Measurements from ENCODE around the gene CPVL. TPM values are rescaled to one million over a fixed set of nuclear protein-coding genes. Genes with fewer than 3 reads are reported as not detected.
A peak's percentile ranks its signal among the peaks of the same experiment; 100 is the strongest.

Gene CPVL
- total and polyA plus RNA-seq, 4 donors = 16.6 to 34.8 (median 17.6) TPM

GRCh38 chr7:29044554-29044953 lies 101.8 kb downstream of the CPVL start:
- DNase-seq (peak in 2 of 3 donors; percentile 60 to 71), ATAC-seq (ENCODE audit: insufficient read depth, low FRiP score) (no peak)
- H3K36me3 ChIP-seq (ENCODE audit: control insufficient read depth in 4 of 4, insufficient read depth in 4 of 4, low read length in 4 of 4) = no peaks in the 10 kb centered on the region
- TF ChIP-seq CTCF (IDR thresholded peaks at IDR 0.05; ENCODE audit: control extremely low read depth, extremely low read depth) = no peak
- H3K4me1 ChIP-seq (ENCODE audit: control insufficient read depth in 5 of 5, insufficient read depth in 5 of 5, low read length in 5 of 5) = peaks cover 0 to 31% (median 8%) of the 10 kb centered on the region in 5 donors
- H3K9ac ChIP-seq (ENCODE audit: insufficient read depth in 1 of 2, low read length in 2 of 2) = no peak overlapping the region
- H3K4me3 ChIP-seq = no peak overlapping the region
- no peaks in the 10 kb centered on the region for H3K9me3 ChIP-seq (ENCODE audit: control insufficient read depth in 4 of 4, insufficient read depth in 3 of 4, low read length in 3 of 4)
- WGBS, 2 donors = 90 to 94% methylated on average over 5 of the region's 5 CpGs
- no peak overlapping the region for H3K27ac ChIP-seq (ENCODE audit: low read depth in 1 of 2, low read length in 1 of 2)
- no peaks in the 10 kb centered on the region for H3K27me3 ChIP-seq (ENCODE audit: control insufficient read depth in 3 of 3, insufficient read depth in 3 of 3, low read length in 2 of 3)

GRCh38 chr7:29043576-29043975 lies 102.8 kb downstream of the CPVL start:
- peaks cover 0 to 39% (median 8%) of the 10 kb centered on the region in 5 donors for H3K4me1 ChIP-seq (ENCODE audit: control insufficient read depth in 5 of 5, insufficient read depth in 5 of 5, low read length in 5 of 5)
- no peaks in the 10 kb centered on the region for H3K9me3 ChIP-seq (ENCODE audit: control insufficient read depth in 4 of 4, insufficient read depth in 3 of 4, low read length in 3 of 4)
- H3K4me3 ChIP-seq = no peak overlapping the region
- H3K36me3 ChIP-seq (ENCODE audit: control insufficient read depth in 4 of 4, insufficient read depth in 4 of 4, low read length in 4 of 4) = no peaks in the 10 kb centered on the region
- H3K27me3 ChIP-seq (ENCODE audit: control insufficient read depth in 3 of 3, insufficient read depth in 3 of 3, low read length in 2 of 3) = no peaks in the 10 kb centered on the region
- DNase-seq = no peak
- 76 to 86% methylated on average over 5 of the region's 5 CpGs for WGBS, 2 donors
- ATAC-seq (ENCODE audit: insufficient read depth, low FRiP score) = no peak
- TF ChIP-seq CTCF (IDR thresholded peaks at IDR 0.05; ENCODE audit: control extremely low read depth, extremely low read depth) = no peak
- H3K27ac ChIP-seq (ENCODE audit: low read depth in 1 of 2, low read length in 1 of 2) = no peak overlapping the region
- H3K9ac ChIP-seq (ENCODE audit: insufficient read depth in 1 of 2, low read length in 2 of 2) = no peak overlapping the region

- no peaks in the 10 kb centered on the region for H3K36me3 ChIP-seq (ENCODE audit: control insufficient read depth in 4 of 4, insufficient read depth in 4 of 4, low read length in 4 of 4)
- DNase-seq (peak in 1 of 3 donors; percentile 69), ATAC-seq (ENCODE audit: insufficient read depth, low FRiP score) (no peak)
- H3K9ac ChIP-seq (ENCODE audit: insufficient read depth in 1 of 2, low read length in 2 of 2) = no peak overlapping the region
- no peaks in the 10 kb centered on the region for H3K9me3 ChIP-seq (ENCODE audit: control insufficient read depth in 4 of 4, insufficient read depth in 3 of 4, low read length in 3 of 4)
- no peak for TF ChIP-seq CTCF (IDR thresholded peaks at IDR 0.05; ENCODE audit: control extremely low read depth, extremely low read depth)
- H3K4me1 ChIP-seq (ENCODE audit: control insufficient read depth in 5 of 5, insufficient read depth in 5 of 5, low read length in 5 of 5) = peaks cover 0 to 44% (median 13%) of the 10 kb centered on the region in 5 donors
- no peak overlapping the region for H3K4me3 ChIP-seq
- WGBS, 2 donors = 74 to 88% methylated on average over 4 of the region's 4 CpGs
- H3K27me3 ChIP-seq (ENCODE audit: control insufficient read depth in 3 of 3, insufficient read depth in 3 of 3, low read length in 2 of 3) = no peaks in the 10 kb centered on the region
- H3K27ac ChIP-seq (ENCODE audit: low read depth in 1 of 2, low read length in 1 of 2) = no peak overlapping the region
Observed at GRCh38 chr7:29042824-29043231, 103.5 kb downstream of the CPVL start.

- no peak for TF ChIP-seq CTCF (IDR thresholded peaks at IDR 0.05; ENCODE audit: control extremely low read depth, extremely low read depth)
- no peak overlapping the region for H3K9ac ChIP-seq (ENCODE audit: insufficient read depth in 1 of 2, low read length in 2 of 2)
- H3K36me3 ChIP-seq (ENCODE audit: control insufficient read depth in 4 of 4, insufficient read depth in 4 of 4, low read length in 4 of 4) = no peaks in the 10 kb centered on the region
- DNase-seq = no peak
- H3K9me3 ChIP-seq (ENCODE audit: control insufficient read depth in 4 of 4, insufficient read depth in 3 of 4, low read length in 3 of 4) = no peaks in the 10 kb centered on the region
- H3K4me3 ChIP-seq = no peak overlapping the region
- H3K27ac ChIP-seq (ENCODE audit: low read depth in 1 of 2, low read length in 1 of 2) = no peak overlapping the region
- ATAC-seq (ENCODE audit: insufficient read depth, low FRiP score) = no peak
- peaks cover 0 to 45% (median 13%) of the 10 kb centered on the region in 5 donors for H3K4me1 ChIP-seq (ENCODE audit: control insufficient read depth in 5 of 5, insufficient read depth in 5 of 5, low read length in 5 of 5)
- WGBS, 2 donors = 98 to 99% methylated on average over 4 of the region's 4 CpGs
- no peaks in the 10 kb centered on the region for H3K27me3 ChIP-seq (ENCODE audit: control insufficient read depth in 3 of 3, insufficient read depth in 3 of 3, low read length in 2 of 3)
Observed at GRCh38 chr7:29041991-29042390, 104.3 kb downstream of the CPVL start.

Measured in lung (tissue), 12 donors.